ENCODE measurements around the gene PDZRN4. TPM values are rescaled to one million over a fixed set of nuclear protein-coding genes. Genes with fewer than 3 reads are reported as not detected.

The PDZRN4 gene
- total and polyA plus RNA-seq, 9 donors = 1.5 to 11.0 (median 4.1) TPM

GRCh38 chr12:41287500-41288141 lies 99.5 kb downstream of the PDZRN4 start:
- Histone ChIP-seq H3K27me3 (no peaks in the 10 kb centered on the region), H3K27ac (no peak overlapping the region), H3K4me1 (ENCODE audit: insufficient read depth) (no peaks in the 10 kb centered on the region), H3K9me3 (no peaks in the 10 kb centered on the region), H3K36me3 (no peaks in the 10 kb centered on the region), H3K4me3 (no peak overlapping the region)
- 25 to 58% (median 52%) methylated on average over 2 of the region's 2 CpGs for WGBS, 3 donors
- no peak for DNase-seq
- TF ChIP-seq POLR2A (IDR thresholded peaks at IDR 0.05) (no peak), EP300 (IDR thresholded peaks at IDR 0.05) (no peak)
- TF ChIP-seq, protein P1, sequence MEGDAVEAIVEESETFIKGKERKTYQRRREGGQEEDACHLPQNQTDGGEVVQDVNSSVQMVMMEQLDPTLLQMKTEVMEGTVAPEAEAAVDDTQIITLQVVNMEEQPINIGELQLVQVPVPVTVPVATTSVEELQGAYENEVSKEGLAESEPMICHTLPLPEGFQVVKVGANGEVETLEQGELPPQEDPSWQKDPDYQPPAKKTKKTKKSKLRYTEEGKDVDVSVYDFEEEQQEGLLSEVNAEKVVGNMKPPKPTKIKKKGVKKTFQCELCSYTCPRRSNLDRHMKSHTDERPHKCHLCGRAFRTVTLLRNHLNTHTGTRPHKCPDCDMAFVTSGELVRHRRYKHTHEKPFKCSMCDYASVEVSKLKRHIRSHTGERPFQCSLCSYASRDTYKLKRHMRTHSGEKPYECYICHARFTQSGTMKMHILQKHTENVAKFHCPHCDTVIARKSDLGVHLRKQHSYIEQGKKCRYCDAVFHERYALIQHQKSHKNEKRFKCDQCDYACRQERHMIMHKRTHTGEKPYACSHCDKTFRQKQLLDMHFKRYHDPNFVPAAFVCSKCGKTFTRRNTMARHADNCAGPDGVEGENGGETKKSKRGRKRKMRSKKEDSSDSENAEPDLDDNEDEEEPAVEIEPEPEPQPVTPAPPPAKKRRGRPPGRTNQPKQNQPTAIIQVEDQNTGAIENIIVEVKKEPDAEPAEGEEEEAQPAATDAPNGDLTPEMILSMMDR (IDR thresholded peaks at IDR 0.05) = no peak
- intact Hi-C loops (cut with DNase I) = no loop called here

DNA sequence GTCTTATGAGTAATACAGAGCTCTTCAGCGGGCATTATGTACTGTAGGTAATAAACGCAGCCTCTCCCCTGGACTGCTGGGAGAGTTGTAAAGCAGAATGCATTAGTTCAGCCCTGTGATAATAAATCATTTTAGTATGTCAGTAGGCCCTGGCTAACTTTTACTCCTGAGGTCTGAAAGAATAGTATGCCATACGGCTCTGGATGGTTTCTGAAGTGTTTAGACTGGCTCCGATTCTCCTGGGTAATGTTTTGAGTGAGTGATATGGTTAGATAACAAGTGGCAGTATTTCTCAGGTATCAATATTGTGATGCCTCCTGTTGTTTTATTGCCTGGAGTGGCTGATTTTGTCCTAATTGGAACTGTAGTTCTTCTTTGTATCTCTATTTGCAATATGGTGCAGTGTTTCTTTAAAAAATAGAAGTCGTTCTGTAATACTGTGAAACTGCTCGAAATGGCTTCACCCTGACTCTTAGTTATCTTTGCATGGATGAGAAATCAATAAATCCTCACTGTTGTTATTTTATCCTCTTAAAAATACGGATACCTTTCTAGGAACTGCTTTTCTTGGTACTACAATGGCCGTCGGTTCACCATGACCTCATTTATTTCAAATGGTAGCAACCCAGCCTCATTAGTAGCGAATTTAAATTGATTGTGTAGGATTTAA lies 100.2 kb downstream of the PDZRN4 start:
- no peak for DNase-seq
- intact Hi-C loops (cut with DNase I) = no loop called here
- Histone ChIP-seq H3K27ac (no peak overlapping the region), H3K27me3 (no peaks in the 10 kb centered on the region), H3K4me1 (ENCODE audit: insufficient read depth) (no peaks in the 10 kb centered on the region), H3K9me3 (no peaks in the 10 kb centered on the region), H3K4me3 (no peak overlapping the region), H3K36me3 (no peaks in the 10 kb centered on the region)
- 73 to 78% (median 76%) methylated on average over 10 of the region's 10 CpGs for WGBS, 3 donors
- TF ChIP-seq EP300 (IDR thresholded peaks at IDR 0.05) (no peak), POLR2A (IDR thresholded peaks at IDR 0.05) (no peak)
- TF ChIP-seq, protein P1 (IDR thresholded peaks at IDR 0.05) = no peak

DNA sequence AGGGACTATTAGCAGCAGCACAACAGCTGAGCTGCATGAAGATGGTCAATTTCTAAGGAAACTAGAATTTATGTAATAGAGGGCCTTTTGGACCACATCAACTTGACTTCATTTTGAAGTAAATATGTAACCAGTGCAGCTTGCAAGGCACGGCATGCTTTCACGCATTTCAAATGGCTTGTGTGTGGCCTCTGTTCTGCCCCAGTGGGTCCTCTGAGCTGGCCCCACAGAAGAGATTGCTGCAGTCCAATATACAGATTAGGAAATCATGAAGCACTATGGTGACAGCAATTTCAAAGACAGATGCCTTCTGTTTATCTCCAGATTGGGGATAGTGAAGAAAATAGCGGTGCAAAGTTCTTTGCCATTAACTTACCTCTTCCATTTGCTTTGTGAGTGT lies 101.4 kb downstream of the PDZRN4 start:
- H3K27me3 ChIP-seq = no peaks in the 10 kb centered on the region
- 94 to 97% (median 96%) methylated on average over 3 of the region's 3 CpGs for WGBS, 3 donors
- no peak for DNase-seq
- no peaks in the 10 kb centered on the region for H3K36me3 ChIP-seq
- H3K9me3 ChIP-seq = no peaks in the 10 kb centered on the region
- H3K4me1 ChIP-seq (ENCODE audit: insufficient read depth) = no peaks in the 10 kb centered on the region
- TF ChIP-seq EP300 (IDR thresholded peaks at IDR 0.05) (no peak), POLR2A (IDR thresholded peaks at IDR 0.05) (no peak)
- TF ChIP-seq, protein P1 (IDR thresholded peaks at IDR 0.05) = no peak
- H3K4me3 ChIP-seq = no peak overlapping the region
- intact Hi-C loops (cut with DNase I) = no loop called here
- no peak overlapping the region for H3K27ac ChIP-seq

- Histone ChIP-seq H3K9me3 (no peaks in the 10 kb centered on the region), H3K4me1 (ENCODE audit: insufficient read depth) (no peaks in the 10 kb centered on the region), H3K27ac (no peak overlapping the region), H3K4me3 (no peak overlapping the region), H3K36me3 (no peaks in the 10 kb centered on the region), H3K27me3 (no peaks in the 10 kb centered on the region)
- 89 to 95% (median 92%) methylated on average over 6 of the region's 6 CpGs for WGBS, 3 donors
- no peak for DNase-seq
- intact Hi-C loops (cut with DNase I) = no loop called here
- TF ChIP-seq POLR2A (IDR thresholded peaks at IDR 0.05) = no peak
- TF ChIP-seq, protein P1 (IDR thresholded peaks at IDR 0.05) = no peak
These were observed 104.9 kb downstream of the PDZRN4 start for GRCh38 chr12:41293011-41293410.

Data from ovary (tissue), 9 donors.